Lung (tissue), 12 donors: ENCODE data around the gene AKAP13. TPM values are rescaled to one million over a fixed set of nuclear protein-coding genes. Genes with fewer than 3 reads are reported as not detected.

Experiments used
- ATAC-seq: fragments of 200-7000 bp; cut with Tn5 transposase; one replicate; pipeline ENCODE4 v1.9.1; 2020; ENCODE audit warnings: moderate number of reproducible peaks; ENCODE audit not compliant: insufficient read depth, low FRiP score
- DNase-seq, 3 donors: peaks; one replicate each; pipeline ENCODE4 v3.0.0-alpha.2; 2013 to 2017
- H3K27ac ChIP-seq, 2 donors: one replicate each; pipeline ENCODE4 v1.5.1; 2013; ENCODE audit warnings: mild to moderate bottlenecking in 2 of 2, moderate library complexity in 2 of 2, control low read depth in 1 of 2, inconsistent platforms in 1 of 2, low read depth in 1 of 2, low read length in 1 of 2
- H3K27me3 ChIP-seq, 3 donors: one replicate each; pipeline ENCODE4 v1.5.1; 2013; ENCODE audit warnings: low read length in 2 of 3; ENCODE audit not compliant: control insufficient read depth in 3 of 3, insufficient read depth in 3 of 3
- H3K36me3 ChIP-seq, 4 donors: one replicate each; pipeline ENCODE4 v1.5.1; 2013; ENCODE audit warnings: low read length in 4 of 4, mild to moderate bottlenecking in 1 of 4, moderate library complexity in 1 of 4; ENCODE audit not compliant: control insufficient read depth in 4 of 4, insufficient read depth in 4 of 4
- H3K4me1 ChIP-seq, 5 donors: one replicate each; pipeline ENCODE4 v1.5.1; 2013; ENCODE audit warnings: low read length in 5 of 5, mild to moderate bottlenecking in 2 of 5, moderate library complexity in 1 of 5; ENCODE audit not compliant: control insufficient read depth in 5 of 5, insufficient read depth in 5 of 5
- H3K4me3 ChIP-seq: one replicate; pipeline ENCODE4 v1.5.1; 2013; ENCODE audit warnings: mild to moderate bottlenecking, control low read depth, moderate library complexity
- H3K9ac ChIP-seq, 2 donors: one replicate each; pipeline ENCODE4 v1.5.1; 2013; ENCODE audit warnings: low read length in 2 of 2, control low read depth in 1 of 2; ENCODE audit not compliant: insufficient read depth in 1 of 2
- H3K9me3 ChIP-seq, 4 donors: one replicate each; pipeline ENCODE4 v1.5.1; 2013; ENCODE audit warnings: low read length in 3 of 4, mild to moderate bottlenecking in 1 of 4, moderate library complexity in 1 of 4; ENCODE audit not compliant: control insufficient read depth in 4 of 4, insufficient read depth in 3 of 4
- CTCF ChIP-seq: IDR thresholded peaks from 2 replicates; pipeline ENCODE4 v1.5.1; 2012; ENCODE audit warnings: mild to moderate bottlenecking; ENCODE audit errors: control extremely low read depth, extremely low read depth
- WGBS, 2 donors: extraction: QIAGEN DNeasy Blood & Tissue Kit; methylation state at CpG; one replicate each; pipeline ENCODE4 v1.1.7; 2013; 5-methylcytosine and 5-hydroxymethylcytosine counted together
- polyA plus RNA-seq, 2 donors: library from polyadenylated mRNA; stranded (reverse); fragments of 200-250 nt; gene quantifications; one replicate each; pipeline ENCODE4 v1.2.1, GENCODE V29; 2013
- total RNA-seq, 2 donors: library from RNA; depleted of rRNA in 1 of 2; stranded (reverse); fragments of >200 nt in 1 of 2; gene quantifications; one replicate each; pipeline ENCODE4 v1.2.1, GENCODE V29; 2014 to 2021
- donor health status: control.
- donor health status: control.
- donor health status: Bipolar disorder and iron deficiency.
- donor health status: healthy.
- donor health status: DM: yes; HTN: yes; CAD: no.

The AKAP13 gene
- total and polyA plus RNA-seq, 4 donors, result 102 to 1,115 (median 259) TPM

- Histone ChIP-seq H3K9ac (no peak overlapping the region), H3K9me3 (no peaks in the 10 kb centered on the region), H3K36me3 (peaks cover 0 to 5% (median 4%) of the 10 kb centered on the region in 4 donors), H3K4me3 (no peak overlapping the region), H3K27me3 (no peaks in the 10 kb centered on the region), H3K4me1 (peaks cover 4 to 22% (median 6%) of the 10 kb centered on the region in 5 donors), H3K27ac (no peak overlapping the region)
- ATAC-seq (no peak), DNase-seq (peak; percentile 73 to 87 (median 78))
- TF ChIP-seq CTCF, result no peak
- 69 to 89% methylated on average over 9 of the region's 9 CpGs for WGBS, 2 donors
Measured at GRCh38 chr15:85761635-85762034, 381.2 kb downstream of the AKAP13 start.

- Histone ChIP-seq H3K4me3 (no peak overlapping the region), H3K9me3 (no peaks in the 10 kb centered on the region), H3K9ac (no peak overlapping the region), H3K4me1 (peaks cover 4 to 22% (median 6%) of the 10 kb centered on the region in 5 donors), H3K27ac (peak overlapping the region in 1 of 2 donors; percentile 23), H3K27me3 (no peaks in the 10 kb centered on the region), H3K36me3 (peaks cover 0 to 5% (median 4%) of the 10 kb centered on the region in 4 donors)
- TF ChIP-seq CTCF, result no peak
- DNase-seq, result no peak
- peak; percentile 4 for ATAC-seq
- WGBS, 2 donors, result 85 to 88% methylated on average over 15 of the region's 15 CpGs
Measured at GRCh38 chr15:85762039-85762755, 381.8 kb downstream of the AKAP13 start.

GRCh38 chr15:85762756-85763127 is 382.3 kb downstream of the AKAP13 start:
- Histone ChIP-seq H3K27ac (no peak overlapping the region), H3K4me3 (no peak overlapping the region), H3K9me3 (no peaks in the 10 kb centered on the region), H3K4me1 (peaks cover 4 to 22% (median 6%) of the 10 kb centered on the region in 5 donors), H3K9ac (no peak overlapping the region), H3K36me3 (peaks cover 0 to 8% (median 4%) of the 10 kb centered on the region in 4 donors), H3K27me3 (no peaks in the 10 kb centered on the region)
- no peak for ATAC-seq
- no peak for DNase-seq
- no peak for TF ChIP-seq CTCF
- 87 to 92% methylated on average over 8 of the region's 8 CpGs for WGBS, 2 donors
